HG03175 (cell line): ENCODE results near the gene FBXO33.

Experiments used
- ATAC-seq: cut with Tn5 transposase; IDR thresholded peaks from one replicate; pipeline ENCODE4 v1.9.1; 2021; ENCODE audit warnings: mild to moderate bottlenecking, moderate library complexity; ENCODE audit not compliant: unreplicated experiment

Gene FBXO33

GRCh38 chr14:39431416-39432178, 636 bp downstream of the FBXO33 start:
- peak; percentile 22 for ATAC-seq

GRCh38 chr14:39430762-39431415, 1.3 kb downstream of the FBXO33 start:
- peak; percentile 1 for ATAC-seq

GRCh38 chr14:39428118-39428517, 4.1 kb downstream of the FBXO33 start:
- ATAC-seq, result no peak

- no peak for ATAC-seq
Observed at GRCh38 chr14:39426605-39427004, 5.6 kb downstream of the FBXO33 start.

- ATAC-seq, result no peak
Observed at GRCh38 chr14:39425947-39426346, 6.3 kb downstream of the FBXO33 start.

- no peak for ATAC-seq
Observed at GRCh38 chr14:39423793-39424192, 8.4 kb downstream of the FBXO33 start.

- no peak for ATAC-seq
Observed at GRCh38 chr14:39422243-39422642, 10.0 kb downstream of the FBXO33 start.

GRCh38 chr14:39419272-39419671, 13.0 kb downstream of the FBXO33 start:
- no peak for ATAC-seq

GRCh38 chr14:39417014-39417413, 15.2 kb downstream of the FBXO33 start:
- no peak for ATAC-seq

GRCh38 chr14:39416072-39416471, 16.2 kb downstream of the FBXO33 start:
- ATAC-seq, result no peak

GRCh38 chr14:39406560-39406959, 25.7 kb downstream of the FBXO33 start:
- no peak for ATAC-seq

GRCh38 chr14:39398382-39398781, 33.9 kb downstream of the FBXO33 start:
- ATAC-seq, result no peak

- no peak for ATAC-seq
Observed at GRCh38 chr14:39396448-39396847, 35.8 kb downstream of the FBXO33 start.

- ATAC-seq, result no peak
Observed at GRCh38 chr14:39395555-39396254, 36.5 kb downstream of the FBXO33 start.

- no peak for ATAC-seq
Observed at GRCh38 chr14:39393289-39393688, 38.9 kb downstream of the FBXO33 start.

GRCh38 chr14:39384177-39384576, 48.1 kb downstream of the FBXO33 start:
- no peak for ATAC-seq

- ATAC-seq, result no peak
Observed at GRCh38 chr14:39383741-39384140, 48.5 kb downstream of the FBXO33 start.

GRCh38 chr14:39383026-39383660, 49.1 kb downstream of the FBXO33 start:
- peak; percentile 69 for ATAC-seq

- ATAC-seq, result no peak
Observed at GRCh38 chr14:39382463-39382862, 49.8 kb downstream of the FBXO33 start.

- ATAC-seq, result no peak
Observed at GRCh38 chr14:39381366-39381765, 50.9 kb downstream of the FBXO33 start.

- no peak for ATAC-seq
Observed at GRCh38 chr14:39376667-39377403, 55.4 kb downstream of the FBXO33 start.
